ENCODE results near the gene ANKRD52. TPM values are rescaled to one million over a fixed set of nuclear protein-coding genes. Genes with fewer than 3 reads are reported as not detected.

Gene ANKRD52
- total and polyA plus RNA-seq, 10 of the 15 experiments (the other 5 are each of a cell fraction or from before 2014, with no cell fraction given), result 0.90 to 55.3 (median 16.1) TPM

GRCh38 chr12:56241424-56242303, 16.5 kb downstream of the ANKRD52 start (continued):
- TF ChIP-seq RELB (IDR thresholded peaks at IDR 0.05; ENCODE audit: low read depth) (no peak), LARP7 (IDR thresholded peaks at IDR 0.05) (no peak), EED (IDR thresholded peaks at IDR 0.05; ENCODE audit: low read depth) (no peak), MEF2B (IDR thresholded peaks at IDR 0.05; ENCODE audit: partially characterized antibody, poor library complexity, severe bottlenecking) (no peak)

- ATAC-seq, result no peak
- intact Hi-C loops (cut with micrococcal nuclease; ENCODE audit: unreplicated experiment) (no loop called here), in situ Hi-C loops (cut with MboI) (no loop called here)
- Histone ChIP-seq H3K9me3 (replicated peaks; ENCODE audit: control insufficient read depth, insufficient read depth, low read length) (no peaks in the 10 kb centered on the region), H3K79me2 (ENCODE audit: control insufficient read depth, insufficient read depth, low read length) (no peaks in the 10 kb centered on the region), H4K20me1 (ENCODE audit: control insufficient read depth, insufficient read depth) (no peaks in the 10 kb centered on the region; the same call in 1 of the 2 replicates), H3K4me3 (no peak overlapping the region), H3K27me3 (replicated peaks in 1 of 2; ENCODE audit: control insufficient read depth in 2 of 2, insufficient read depth in 2 of 2, low read length in 1 of 2) (no peaks in the 10 kb centered on the region), H3K4me2 (ENCODE audit: control insufficient read depth, insufficient read depth) (no peak overlapping the region), H3K36me3 (ENCODE audit: control insufficient read depth in 2 of 2, insufficient read depth in 2 of 2, low read length in 1 of 2) (peaks cover 0 to 2% of the 10 kb centered on the region in 2 experiments; a peak in 2 of 4 replicates), H3K4me1 (ENCODE audit: control insufficient read depth, insufficient read depth, low read length) (no peaks in the 10 kb centered on the region), H3K9ac (ENCODE audit: control insufficient read depth, insufficient read depth, low read length) (no peak overlapping the region), H2AFZ (ENCODE audit: control insufficient read depth, low read depth, low read length) (no peak overlapping the region), H3K27ac (ENCODE audit: control insufficient read depth, insufficient read depth) (no peak overlapping the region)
- WGBS (ENCODE audit: insufficient coverage, insufficient replicate concordance, low lambda C conversion rate, missing lambda C conversion rate), result 88% methylated on average over 11 of the region's 11 CpGs
- ChIA-PET POLR2A (interaction anchor here (0.6 kb wide), 1 partner anchor 111 kb away, joined by 4 read pairs; no protein-coding TSS in a partner anchor), RAD21 (ENCODE audit: unreplicated experiment) (no interaction called here), CTCF (no interaction called here), SMC1A (ENCODE audit: uncharacterized antibody, unreplicated experiment) (no interaction called here)
- FAIRE-seq, result no peak
- DNase-seq (ENCODE audit: low read depth, low spot score), result no peak
- BruUV-seq (replicated peaks), result no TSS peak
- TF ChIP-seq NFYA (IDR thresholded peaks at IDR 0.05; ENCODE audit: borderline replicate concordance, low read depth, low read length) (no peak), KAT2A (conservative IDR thresholded peaks at IDR 0.05; ENCODE audit: control insufficient read depth, low read depth, low read length) (no peak), PRDM15 (CRISPR knock-in tag; IDR thresholded peaks at IDR 0.05) (no peak), SREBF1 (IDR thresholded peaks at IDR 0.05; ENCODE audit: low read length) (no peak), SMAD1 (IDR thresholded peaks at IDR 0.05; ENCODE audit: low read depth, partially characterized antibody) (no peak), BRCA1 (IDR thresholded peaks at IDR 0.05; ENCODE audit: low read depth, low read length) (no peak), YY1 (IDR thresholded peaks at IDR 0.05; ENCODE audit: low read depth, low read length) (no peak), CTCF (IDR thresholded peaks at IDR 0.05 in 2 of 3, conservative IDR thresholded peaks at IDR 0.05 in 1 of 3; ENCODE audit: control insufficient read depth in 2 of 3, extremely low read depth in 1 of 3, insufficient read depth in 1 of 3, low read depth in 3 of 3, low read length in 3 of 3) (no peak)
Observed at GRCh38 chr12:56237552-56237951, 20.6 kb downstream of the ANKRD52 start.

All from GM12878 (cell line).